ENCODE results near the gene CFAP161. TPM values are rescaled to one million over a fixed set of nuclear protein-coding genes. Genes with fewer than 3 reads are reported as not detected.

Gene CFAP161
- total and polyA plus RNA-seq, 9 of the 15 experiments (the other 6 are each of a cell fraction or from before 2014, with no cell fraction given): 25.8 to 83.3 (median 75.6) TPM

DNA sequence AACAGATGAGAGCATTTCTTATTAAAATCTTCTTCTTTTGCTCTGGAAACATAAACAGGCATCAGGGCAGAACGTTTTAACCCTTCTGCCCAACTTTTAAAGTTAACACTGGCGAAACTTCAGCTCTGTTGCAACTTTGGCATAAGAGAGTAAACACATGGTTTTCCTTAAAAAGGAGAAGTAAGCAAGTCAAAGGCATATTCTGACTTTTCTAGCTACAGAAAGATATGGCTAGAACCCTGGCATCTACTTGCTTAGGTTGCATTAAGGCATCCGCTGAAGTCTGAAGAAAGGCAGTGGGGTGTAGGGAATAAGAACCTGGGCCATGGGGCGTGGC is 49.3 kb downstream of the CFAP161 start:
- ATAC-seq: no peak
- Histone ChIP-seq H2AFZ (ENCODE audit: low read depth, low read length) (no peak overlapping the region), H3K4me3 (no peak overlapping the region), H3K79me2 (ENCODE audit: control insufficient read depth, insufficient read depth, low read length) (no peaks in the 10 kb centered on the region), H3K27ac (ENCODE audit: extremely low read depth, low read depth, low read length) (no peak overlapping the region), H3K9me3 (replicated peaks; ENCODE audit: control insufficient read depth, insufficient read depth, low read depth, low read length) (no peaks in the 10 kb centered on the region), H3K36me3 (ENCODE audit: control insufficient read depth, insufficient read depth, low read length) (no peaks in the 10 kb centered on the region; the same call in 2 of the 3 replicates), H3K27me3 (ENCODE audit: control insufficient read depth in 2 of 2, insufficient read depth in 2 of 2, low read length in 2 of 2) (no peaks in the 10 kb centered on the region), H4K20me1 (replicated peaks; ENCODE audit: control insufficient read depth, insufficient read depth, low read length) (no peaks in the 10 kb centered on the region; the same call in 1 of the 2 replicates), H3K9ac (ENCODE audit: insufficient read depth in 1 of 2, low read depth in 2 of 2, low read length in 2 of 2) (no peak overlapping the region), H3K9me1 (ENCODE audit: control insufficient read depth, insufficient read depth, low read length) (no peaks in the 10 kb centered on the region), H3K4me2 (ENCODE audit: insufficient read depth, low read length) (no peak overlapping the region), H3K4me1 (replicated peaks in 1 of 2; ENCODE audit: control insufficient read depth in 2 of 2, insufficient read depth in 2 of 2, low read length in 2 of 2) (no peaks in the 10 kb centered on the region; a peak in 1 of 5 replicates)
- TF ChIP-seq EHMT2 (IDR thresholded peaks at IDR 0.05): no peak
- no peak for TF ChIP-seq HCFC1 (IDR thresholded peaks at IDR 0.05; ENCODE audit: low read depth, low read length)
- no peak for TF ChIP-seq RBM17 (IDR thresholded peaks at IDR 0.05; ENCODE audit: borderline replicate concordance, low read depth, low read length)
- TF ChIP-seq, protein P1, sequence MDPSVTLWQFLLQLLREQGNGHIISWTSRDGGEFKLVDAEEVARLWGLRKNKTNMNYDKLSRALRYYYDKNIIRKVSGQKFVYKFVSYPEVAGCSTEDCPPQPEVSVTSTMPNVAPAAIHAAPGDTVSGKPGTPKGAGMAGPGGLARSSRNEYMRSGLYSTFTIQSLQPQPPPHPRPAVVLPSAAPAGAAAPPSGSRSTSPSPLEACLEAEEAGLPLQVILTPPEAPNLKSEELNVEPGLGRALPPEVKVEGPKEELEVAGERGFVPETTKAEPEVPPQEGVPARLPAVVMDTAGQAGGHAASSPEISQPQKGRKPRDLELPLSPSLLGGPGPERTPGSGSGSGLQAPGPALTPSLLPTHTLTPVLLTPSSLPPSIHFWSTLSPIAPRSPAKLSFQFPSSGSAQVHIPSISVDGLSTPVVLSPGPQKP (CRISPR knock-in tag; IDR thresholded peaks at IDR 0.05): no peak
- TF ChIP-seq, protein P2, sequence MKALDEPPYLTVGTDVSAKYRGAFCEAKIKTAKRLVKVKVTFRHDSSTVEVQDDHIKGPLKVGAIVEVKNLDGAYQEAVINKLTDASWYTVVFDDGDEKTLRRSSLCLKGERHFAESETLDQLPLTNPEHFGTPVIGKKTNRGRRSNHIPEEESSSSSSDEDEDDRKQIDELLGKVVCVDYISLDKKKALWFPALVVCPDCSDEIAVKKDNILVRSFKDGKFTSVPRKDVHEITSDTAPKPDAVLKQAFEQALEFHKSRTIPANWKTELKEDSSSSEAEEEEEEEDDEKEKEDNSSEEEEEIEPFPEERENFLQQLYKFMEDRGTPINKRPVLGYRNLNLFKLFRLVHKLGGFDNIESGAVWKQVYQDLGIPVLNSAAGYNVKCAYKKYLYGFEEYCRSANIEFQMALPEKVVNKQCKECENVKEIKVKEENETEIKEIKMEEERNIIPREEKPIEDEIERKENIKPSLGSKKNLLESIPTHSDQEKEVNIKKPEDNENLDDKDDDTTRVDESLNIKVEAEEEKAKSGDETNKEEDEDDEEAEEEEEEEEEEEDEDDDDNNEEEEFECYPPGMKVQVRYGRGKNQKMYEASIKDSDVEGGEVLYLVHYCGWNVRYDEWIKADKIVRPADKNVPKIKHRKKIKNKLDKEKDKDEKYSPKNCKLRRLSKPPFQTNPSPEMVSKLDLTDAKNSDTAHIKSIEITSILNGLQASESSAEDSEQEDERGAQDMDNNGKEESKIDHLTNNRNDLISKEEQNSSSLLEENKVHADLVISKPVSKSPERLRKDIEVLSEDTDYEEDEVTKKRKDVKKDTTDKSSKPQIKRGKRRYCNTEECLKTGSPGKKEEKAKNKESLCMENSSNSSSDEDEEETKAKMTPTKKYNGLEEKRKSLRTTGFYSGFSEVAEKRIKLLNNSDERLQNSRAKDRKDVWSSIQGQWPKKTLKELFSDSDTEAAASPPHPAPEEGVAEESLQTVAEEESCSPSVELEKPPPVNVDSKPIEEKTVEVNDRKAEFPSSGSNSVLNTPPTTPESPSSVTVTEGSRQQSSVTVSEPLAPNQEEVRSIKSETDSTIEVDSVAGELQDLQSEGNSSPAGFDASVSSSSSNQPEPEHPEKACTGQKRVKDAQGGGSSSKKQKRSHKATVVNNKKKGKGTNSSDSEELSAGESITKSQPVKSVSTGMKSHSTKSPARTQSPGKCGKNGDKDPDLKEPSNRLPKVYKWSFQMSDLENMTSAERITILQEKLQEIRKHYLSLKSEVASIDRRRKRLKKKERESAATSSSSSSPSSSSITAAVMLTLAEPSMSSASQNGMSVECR (CRISPR knock-in tag; IDR thresholded peaks at IDR 0.05): no peak
- TF ChIP-seq NONO (IDR thresholded peaks at IDR 0.05; ENCODE audit: low read depth in 2 of 2, low read length in 1 of 2): no peak
- TF ChIP-seq FOS (IDR thresholded peaks at IDR 0.05; ENCODE audit: extremely low read depth, insufficient read length): no peak
- TF ChIP-seq, protein P3, sequence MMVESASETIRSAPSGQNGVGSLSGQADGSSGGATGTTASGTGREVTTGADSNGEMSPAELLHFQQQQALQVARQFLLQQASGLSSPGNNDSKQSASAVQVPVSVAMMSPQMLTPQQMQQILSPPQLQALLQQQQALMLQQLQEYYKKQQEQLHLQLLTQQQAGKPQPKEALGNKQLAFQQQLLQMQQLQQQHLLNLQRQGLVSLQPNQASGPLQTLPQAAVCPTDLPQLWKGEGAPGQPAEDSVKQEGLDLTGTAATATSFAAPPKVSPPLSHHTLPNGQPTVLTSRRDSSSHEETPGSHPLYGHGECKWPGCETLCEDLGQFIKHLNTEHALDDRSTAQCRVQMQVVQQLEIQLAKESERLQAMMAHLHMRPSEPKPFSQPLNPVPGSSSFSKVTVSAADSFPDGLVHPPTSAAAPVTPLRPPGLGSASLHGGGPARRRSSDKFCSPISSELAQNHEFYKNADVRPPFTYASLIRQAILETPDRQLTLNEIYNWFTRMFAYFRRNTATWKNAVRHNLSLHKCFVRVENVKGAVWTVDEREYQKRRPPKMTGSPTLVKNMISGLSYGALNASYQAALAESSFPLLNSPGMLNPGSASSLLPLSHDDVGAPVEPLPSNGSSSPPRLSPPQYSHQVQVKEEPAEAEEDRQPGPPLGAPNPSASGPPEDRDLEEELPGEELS (CRISPR knock-in tag; IDR thresholded peaks at IDR 0.05; ENCODE audit: borderline replicate concordance): no peak
- intact Hi-C loops (cut with micrococcal nuclease) (no loop called here), in situ Hi-C loops (cut with MboI) (no loop called here)
- BruUV-seq (replicated peaks): no TSS peak
- CTCF ChIA-PET (ENCODE audit: low intra/inter-chr PET ratio): no interaction called here
- DNase-seq (ENCODE audit: extremely low read depth in 1 of 4, low spot score in 3 of 4): no peak
- no peak for FAIRE-seq
- 62% methylated on average over 4 of the region's 4 CpGs for WGBS (ENCODE audit: insufficient coverage, low coverage, missing lambda C conversion rate)
- POLR2A ChIA-PET: interaction anchor here (0.7 to 0.8 kb wide), 2 partner anchors 10 to 13 kb away, joined by 4 to 7 read pairs; no protein-coding TSS in a partner anchor
